ENCODE results near the gene LMO4.

The LMO4 gene

DNA sequence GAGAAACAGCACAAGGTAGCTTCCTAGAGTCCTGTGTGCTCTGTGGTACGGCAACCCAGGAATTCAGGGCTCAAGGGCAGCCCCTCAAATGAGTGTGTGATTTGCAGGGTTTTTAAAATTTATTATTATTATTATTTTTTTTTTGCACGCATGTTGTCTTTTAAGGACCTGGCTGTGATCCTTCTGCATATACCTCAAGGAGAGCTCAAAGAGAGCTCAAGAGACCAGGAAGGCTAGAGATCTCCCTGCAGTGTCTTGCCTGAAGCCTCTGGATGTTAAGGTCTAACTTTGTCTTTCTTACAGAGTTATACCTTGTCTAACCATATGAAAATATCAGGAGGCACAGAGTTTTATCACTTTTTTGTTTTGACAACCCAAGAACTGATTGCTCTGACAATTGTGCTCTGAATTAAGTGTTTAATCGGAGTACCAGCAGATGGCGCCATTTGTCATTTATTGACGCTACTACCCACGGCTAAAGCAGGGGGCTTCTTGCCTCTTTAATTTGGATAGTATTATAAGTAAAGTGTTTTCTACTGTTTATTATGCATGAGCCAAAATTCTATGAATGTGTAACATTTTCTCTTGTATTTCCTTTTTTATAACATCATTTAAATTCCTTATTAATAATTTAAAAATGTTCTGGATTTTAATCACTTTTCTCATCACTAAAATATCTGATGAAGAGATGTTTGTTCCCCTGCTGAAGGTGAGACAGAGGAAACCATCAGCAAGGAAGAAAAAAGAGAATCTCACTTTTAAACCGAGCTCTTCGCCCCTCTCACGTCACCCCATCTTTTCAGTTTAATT lies 35.8 kb upstream of the LMO4 start:
- Histone ChIP-seq H3K36me3 (no peaks in the 10 kb centered on the region), H3K4me1 (peaks cover 5% of the 10 kb centered on the region), H3K9me3 (no peaks in the 10 kb centered on the region), H3K4me3 (ENCODE audit: low read depth, low read length) (no peak overlapping the region), H3K27me3 (no peaks in the 10 kb centered on the region)
- peak; percentile 62 for TF ChIP-seq CTCF (IDR thresholded peaks at IDR 0.05; ENCODE audit: low read depth, low read length)
- peak; percentile 66 for DNase-seq

- H3K9me3 ChIP-seq = no peaks in the 10 kb centered on the region
- peaks cover 5% of the 10 kb centered on the region for H3K4me1 ChIP-seq
- H3K27me3 ChIP-seq = no peaks in the 10 kb centered on the region
- no peak for DNase-seq
- H3K36me3 ChIP-seq = no peaks in the 10 kb centered on the region
- no peak for TF ChIP-seq CTCF (IDR thresholded peaks at IDR 0.05; ENCODE audit: low read depth, low read length)
- H3K4me3 ChIP-seq (ENCODE audit: low read depth, low read length) = no peak overlapping the region; the same call in 1 of the 2 replicates
Observed at GRCh38 chr1:87294633-87295032, 34.0 kb upstream of the LMO4 start.

GRCh38 chr1:87295445-87296110 lies 33.1 kb upstream of the LMO4 start:
- H3K36me3 ChIP-seq = no peaks in the 10 kb centered on the region
- no peaks in the 10 kb centered on the region for H3K9me3 ChIP-seq
- H3K4me1 ChIP-seq = peaks cover 5% of the 10 kb centered on the region
- H3K4me3 ChIP-seq (ENCODE audit: low read depth, low read length) = no peak overlapping the region
- no peak for DNase-seq
- no peak for TF ChIP-seq CTCF (IDR thresholded peaks at IDR 0.05; ENCODE audit: low read depth, low read length)
- no peaks in the 10 kb centered on the region for H3K27me3 ChIP-seq

- Histone ChIP-seq H3K36me3 (no peaks in the 10 kb centered on the region), H3K4me1 (peaks cover 5% of the 10 kb centered on the region), H3K4me3 (ENCODE audit: low read depth, low read length) (no peak overlapping the region), H3K9me3 (no peaks in the 10 kb centered on the region), H3K27me3 (no peaks in the 10 kb centered on the region)
- TF ChIP-seq CTCF (IDR thresholded peaks at IDR 0.05; ENCODE audit: low read depth, low read length) = no peak
- DNase-seq = no peak
Observed at GRCh38 chr1:87296206-87296605, 32.5 kb upstream of the LMO4 start.

DNA sequence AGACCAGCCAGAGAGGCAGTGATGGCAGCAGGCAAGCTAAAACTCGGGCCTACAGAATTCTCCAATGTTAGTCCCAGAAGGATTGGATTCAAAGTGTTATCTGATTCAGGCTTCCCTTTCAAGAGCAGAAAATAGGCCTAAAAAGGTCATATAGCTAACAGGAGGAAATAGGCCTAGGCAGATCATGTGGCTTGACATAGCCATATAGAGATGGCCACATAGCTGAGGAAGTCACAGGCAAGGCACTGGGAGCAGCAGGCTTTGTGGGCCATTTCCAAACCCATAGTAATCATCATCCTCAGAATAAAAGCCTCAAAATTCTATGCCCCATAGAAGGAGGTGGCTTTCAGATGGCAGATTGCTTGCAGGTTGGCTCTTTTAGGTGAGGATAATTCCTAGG lies 29.0 kb upstream of the LMO4 start:
- H3K36me3 ChIP-seq = no peaks in the 10 kb centered on the region
- H3K4me3 ChIP-seq (ENCODE audit: low read depth, low read length) = no peak overlapping the region
- H3K4me1 ChIP-seq = no peaks in the 10 kb centered on the region
- no peak for TF ChIP-seq CTCF (IDR thresholded peaks at IDR 0.05; ENCODE audit: low read depth, low read length)
- no peaks in the 10 kb centered on the region for H3K27me3 ChIP-seq
- DNase-seq = no peak
- no peaks in the 10 kb centered on the region for H3K9me3 ChIP-seq

DNA sequence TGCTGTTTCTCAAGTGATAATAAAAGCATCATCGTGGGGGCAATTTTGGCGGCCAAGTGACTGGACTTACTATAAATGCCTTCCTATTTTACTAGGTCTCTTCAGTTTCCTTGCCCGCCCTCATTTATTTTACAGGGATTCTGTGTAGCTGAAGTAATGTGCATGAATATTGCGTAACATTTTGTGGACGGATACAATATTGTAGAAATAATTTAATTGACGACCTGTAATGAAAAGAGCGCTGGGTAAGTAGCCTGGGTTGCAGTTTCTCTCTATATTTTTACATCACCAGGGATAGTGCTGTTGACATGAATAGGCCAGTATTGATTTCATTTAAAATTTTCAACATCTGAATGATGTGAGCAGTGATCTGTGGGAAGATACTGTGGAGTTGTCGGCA lies 28.1 kb upstream of the LMO4 start:
- no peak for DNase-seq

More for the DNA sequence above, 28.1 kb upstream of the LMO4 start:
- no peaks in the 10 kb centered on the region for H3K36me3 ChIP-seq
- H3K27me3 ChIP-seq = no peaks in the 10 kb centered on the region
- H3K4me3 ChIP-seq (ENCODE audit: low read depth, low read length) = no peak overlapping the region
- H3K4me1 ChIP-seq = no peaks in the 10 kb centered on the region
- TF ChIP-seq CTCF (IDR thresholded peaks at IDR 0.05; ENCODE audit: low read depth, low read length) = no peak
- H3K9me3 ChIP-seq = no peaks in the 10 kb centered on the region

Data from BE2C (cell line).